Measurements from ENCODE around the gene PDCD7.

GRCh38 chr15:65069179-65069578, 64.4 kb downstream of the PDCD7 start:
- TF ChIP-seq CTCF (IDR thresholded peaks at IDR 0.05) (no peak), SIN3A (IDR thresholded peaks at IDR 0.05; ENCODE audit: borderline replicate concordance, insufficient read depth, low read depth, low read length) (no peak), POLR2AphosphoS5 (IDR thresholded peaks at IDR 0.05; ENCODE audit: low read depth, low read length) (no peak), REST (IDR thresholded peaks at IDR 0.05; ENCODE audit: insufficient read depth in 1 of 2, low read depth in 2 of 2, low read length in 1 of 2) (no peak)

All from Panc1 (cell line).